ENCODE measurements around the gene LRRC75B.
A peak's percentile ranks its signal among the peaks of the same experiment; 100 is the strongest.
"Not testable (repeated sequence)": the region's sequence is repeated elsewhere in the genome, so short reads cannot be mapped to it uniquely, and the experiment has no call there.

LRRC75B gene, protein sequence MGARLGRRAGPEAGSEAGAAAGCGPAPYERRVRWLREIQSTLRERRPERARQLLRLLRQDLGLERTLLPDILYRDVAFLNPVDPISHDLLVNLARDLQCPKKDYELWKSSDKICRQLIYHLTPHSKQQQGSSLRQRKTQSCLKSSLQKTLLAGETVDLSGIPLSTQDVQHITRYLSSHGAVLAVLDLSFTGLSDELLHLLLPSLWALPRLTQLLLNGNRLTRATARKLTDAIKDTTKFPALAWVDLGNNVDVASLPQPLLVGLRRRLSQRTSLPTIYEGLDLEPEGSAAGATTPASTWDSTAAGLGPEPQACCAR

DNA sequence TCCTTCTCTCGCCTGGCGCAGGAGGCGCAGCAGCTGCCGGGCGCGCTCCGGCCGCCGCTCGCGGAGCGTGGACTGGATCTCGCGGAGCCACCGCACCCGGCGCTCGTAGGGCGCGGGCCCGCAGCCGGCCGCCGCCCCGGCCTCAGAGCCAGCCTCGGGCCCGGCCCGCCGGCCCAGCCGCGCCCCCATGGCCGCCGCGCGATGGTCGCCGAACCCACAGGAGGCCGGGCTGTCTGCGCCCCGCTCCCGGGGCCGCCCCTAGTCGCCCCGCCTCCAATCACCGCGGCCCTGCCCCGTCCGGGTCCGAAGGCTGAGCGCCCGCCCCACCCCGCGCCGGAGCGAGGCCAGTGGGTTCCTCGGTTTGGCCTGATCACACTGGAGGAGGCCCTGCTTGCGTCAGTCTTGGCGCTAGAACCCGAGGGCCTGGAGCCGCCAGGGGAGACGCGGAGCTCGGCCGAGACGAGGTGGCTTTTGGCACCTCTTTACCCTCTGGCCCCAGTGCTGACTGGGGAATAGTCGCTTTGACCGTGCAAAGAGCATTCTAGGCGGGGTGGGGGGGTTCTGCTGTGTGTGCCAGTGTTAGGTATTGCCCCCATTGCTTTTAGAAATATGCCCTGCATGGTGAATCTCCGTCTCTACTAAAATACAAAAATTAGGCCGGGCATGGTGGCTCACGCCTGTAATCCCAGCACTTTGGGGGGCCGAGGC, at the start of gene LRRC75B:
Gene LRRC75B (minus strand): TSS at position 223 of the 708 bp plus-strand sequence. CDS start 34 bp downstream, at position 189.
- Histone ChIP-seq H3K4me1 (ENCODE audit: control insufficient read depth, insufficient read depth, low read length) (no peaks in the 10 kb centered on the region), H3K4me3 (ENCODE audit: low read depth, low read length) (peak within 1 kb of the TSS; percentile 60), H3K9ac (ENCODE audit: low read depth, low read length) (peak within 1 kb of the TSS; percentile 65), H3K9me3 (ENCODE audit: control insufficient read depth, insufficient read depth, low read length) (no peaks in the 10 kb centered on the region), H3K36me3 (ENCODE audit: control insufficient read depth, insufficient read depth, low read length) (peaks cover 2% of the 10 kb centered on the region), H3K27me3 (ENCODE audit: control insufficient read depth, insufficient read depth, low read length) (no peaks in the 10 kb centered on the region)

DNA sequence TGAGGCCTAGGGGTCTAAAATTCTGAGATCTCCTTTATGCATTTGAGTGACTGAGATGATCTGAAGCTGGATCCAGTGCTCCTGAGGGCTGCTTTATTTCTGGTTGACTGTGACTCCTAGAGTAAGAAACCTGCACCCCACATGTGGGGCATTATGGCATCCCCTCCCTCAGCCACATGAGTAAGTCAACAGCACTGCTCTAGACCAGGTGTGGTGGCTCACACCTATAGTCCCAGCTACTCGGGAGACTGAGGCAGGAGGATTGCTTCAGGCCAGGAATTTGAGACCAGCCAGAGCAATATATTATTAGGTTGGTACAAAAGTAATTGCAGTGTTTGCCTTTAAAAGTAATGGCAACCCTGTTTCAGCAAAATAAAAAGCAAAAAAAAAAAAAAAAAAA, 49.4 kb upstream of the LRRC75B start:
- not testable (repeated sequence) for H3K36me3 ChIP-seq (ENCODE audit: control insufficient read depth, insufficient read depth, low read length); H3K9ac ChIP-seq (ENCODE audit: low read depth, low read length); H3K9me3 ChIP-seq (ENCODE audit: control insufficient read depth, insufficient read depth, low read length); H3K27me3 ChIP-seq (ENCODE audit: control insufficient read depth, insufficient read depth, low read length); H3K4me1 ChIP-seq (ENCODE audit: control insufficient read depth, insufficient read depth, low read length); H3K4me3 ChIP-seq (ENCODE audit: low read depth, low read length)

DNA sequence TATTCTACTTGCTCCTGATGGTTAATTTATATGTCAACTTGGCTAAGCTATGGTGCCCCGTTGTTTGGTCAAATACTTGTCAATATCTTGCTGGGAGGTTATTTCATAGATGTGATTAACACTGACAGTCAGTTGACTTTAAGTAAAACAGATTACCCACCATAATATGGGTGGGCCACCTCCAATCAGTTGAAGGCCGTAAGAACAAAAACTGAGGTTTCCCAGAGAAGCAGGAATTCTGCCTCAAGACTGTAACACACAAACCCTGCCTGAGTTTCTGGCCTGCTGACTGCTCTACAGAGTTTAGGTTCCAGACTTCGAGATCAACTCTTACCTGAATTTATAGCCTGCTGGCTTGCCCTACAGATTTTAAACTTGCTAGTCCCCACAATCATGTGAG, 43.6 kb upstream of the LRRC75B start:
- not testable (repeated sequence) for H3K4me3 ChIP-seq (ENCODE audit: low read depth, low read length); H3K4me1 ChIP-seq (ENCODE audit: control insufficient read depth, insufficient read depth, low read length); H3K36me3 ChIP-seq (ENCODE audit: control insufficient read depth, insufficient read depth, low read length); H3K27me3 ChIP-seq (ENCODE audit: control insufficient read depth, insufficient read depth, low read length); H3K9me3 ChIP-seq (ENCODE audit: control insufficient read depth, insufficient read depth, low read length); H3K9ac ChIP-seq (ENCODE audit: low read depth, low read length)

DNA sequence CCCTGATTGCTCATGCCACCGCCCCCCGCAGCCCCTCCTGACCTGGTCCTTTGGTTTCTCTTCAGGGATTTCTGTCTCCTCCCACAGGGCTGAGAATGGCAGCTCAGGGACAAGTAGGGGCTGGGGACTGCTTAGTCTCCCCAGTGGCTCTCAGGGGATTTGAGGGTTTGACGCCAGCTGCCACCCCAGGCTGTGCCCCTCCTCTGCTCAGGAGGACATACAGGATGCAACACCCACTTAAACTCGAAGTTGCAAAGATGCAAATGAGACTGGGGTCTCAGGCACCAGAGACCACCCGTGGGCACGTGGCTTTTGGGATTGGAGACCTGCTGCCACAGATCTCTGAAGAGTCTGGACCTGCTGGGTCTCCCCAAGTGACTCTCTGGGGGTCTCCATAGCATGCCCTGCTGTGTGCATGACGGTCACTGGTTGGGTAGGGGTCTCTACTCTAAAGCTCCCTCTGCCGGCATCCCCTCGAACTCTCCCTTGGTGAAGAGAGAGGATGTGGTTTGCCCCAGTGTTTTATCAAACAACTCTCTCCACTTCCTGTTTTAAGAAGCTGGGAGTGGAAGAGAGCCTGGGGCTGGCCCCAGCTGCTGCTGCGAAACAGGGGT, 42.0 kb upstream of the LRRC75B start:
- H3K9ac ChIP-seq (ENCODE audit: low read depth, low read length); H3K27me3 ChIP-seq (ENCODE audit: control insufficient read depth, insufficient read depth, low read length); H3K4me1 ChIP-seq (ENCODE audit: control insufficient read depth, insufficient read depth, low read length): not testable (repeated sequence)

DNA sequence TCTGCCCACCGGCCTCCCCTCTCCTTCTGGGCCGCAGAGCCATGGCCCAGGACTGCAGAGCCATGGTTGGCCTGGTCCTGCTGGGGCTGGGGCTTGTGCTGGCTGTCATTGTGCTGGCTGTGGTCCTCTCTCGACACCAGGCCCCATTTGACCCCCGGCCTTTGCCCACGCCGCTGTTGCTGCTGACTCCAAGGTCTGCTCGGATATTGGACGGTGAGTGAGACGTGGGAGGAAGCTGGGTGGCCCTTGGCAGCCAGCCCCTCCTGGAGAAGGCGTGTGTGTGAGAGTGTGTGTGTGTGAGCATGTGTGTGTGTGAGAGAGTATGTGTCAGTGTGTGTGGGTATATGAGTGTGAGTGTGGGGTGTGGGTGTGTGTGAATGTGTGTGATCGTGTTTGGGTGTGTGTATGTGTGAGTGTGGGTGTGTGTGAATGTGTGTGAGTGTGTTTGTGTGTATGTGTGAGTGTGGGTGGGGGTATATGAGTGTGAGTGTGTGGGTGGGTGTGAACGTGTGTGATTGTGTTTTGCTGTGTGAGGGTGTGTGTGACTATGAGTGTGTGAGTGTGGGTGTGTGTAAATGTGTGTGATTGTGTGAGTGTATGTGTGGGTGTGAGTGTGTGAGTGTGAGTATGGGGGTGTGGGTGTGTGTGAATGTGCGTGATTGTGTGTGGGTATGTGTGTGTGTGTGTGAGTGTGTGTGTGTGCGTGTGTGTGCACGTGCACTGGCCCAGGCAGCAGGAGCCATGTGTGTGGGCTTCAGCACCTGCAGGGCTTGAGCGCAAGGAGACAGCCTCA, 40.6 kb upstream of the LRRC75B start:
- H3K27me3 ChIP-seq (ENCODE audit: control insufficient read depth, insufficient read depth, low read length); H3K9me3 ChIP-seq (ENCODE audit: control insufficient read depth, insufficient read depth, low read length); H3K36me3 ChIP-seq (ENCODE audit: control insufficient read depth, insufficient read depth, low read length); H3K4me1 ChIP-seq (ENCODE audit: control insufficient read depth, insufficient read depth, low read length); H3K9ac ChIP-seq (ENCODE audit: low read depth, low read length); H3K4me3 ChIP-seq (ENCODE audit: low read depth, low read length): not testable (repeated sequence)

More for the DNA sequence above, 42.0 kb upstream of the LRRC75B start:
- H3K9me3 ChIP-seq (ENCODE audit: control insufficient read depth, insufficient read depth, low read length); H3K4me3 ChIP-seq (ENCODE audit: low read depth, low read length); H3K36me3 ChIP-seq (ENCODE audit: control insufficient read depth, insufficient read depth, low read length): not testable (repeated sequence)

DNA sequence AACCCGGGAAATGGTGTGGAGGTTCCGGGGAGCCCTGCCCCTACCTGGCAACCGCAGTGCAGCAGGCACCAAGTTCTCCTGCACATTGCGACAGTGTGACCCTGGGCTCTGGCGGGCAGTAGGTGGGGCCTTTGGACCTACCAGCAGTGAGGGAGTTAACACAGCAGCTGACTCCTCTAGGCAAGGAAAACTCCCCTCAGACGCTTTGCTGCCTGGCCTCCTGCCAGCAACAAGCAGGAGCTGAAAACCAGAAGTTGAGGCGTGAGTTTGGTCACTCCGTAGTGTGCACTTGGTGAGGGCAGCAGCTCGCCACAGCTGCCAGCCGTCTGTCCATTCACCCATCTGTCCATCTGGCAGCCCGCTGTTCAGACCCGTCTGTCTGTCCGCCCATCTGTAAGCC, 39.8 kb upstream of the LRRC75B start:
- H3K4me1 ChIP-seq (ENCODE audit: control insufficient read depth, insufficient read depth, low read length); H3K9ac ChIP-seq (ENCODE audit: low read depth, low read length): not testable (repeated sequence)

DNA sequence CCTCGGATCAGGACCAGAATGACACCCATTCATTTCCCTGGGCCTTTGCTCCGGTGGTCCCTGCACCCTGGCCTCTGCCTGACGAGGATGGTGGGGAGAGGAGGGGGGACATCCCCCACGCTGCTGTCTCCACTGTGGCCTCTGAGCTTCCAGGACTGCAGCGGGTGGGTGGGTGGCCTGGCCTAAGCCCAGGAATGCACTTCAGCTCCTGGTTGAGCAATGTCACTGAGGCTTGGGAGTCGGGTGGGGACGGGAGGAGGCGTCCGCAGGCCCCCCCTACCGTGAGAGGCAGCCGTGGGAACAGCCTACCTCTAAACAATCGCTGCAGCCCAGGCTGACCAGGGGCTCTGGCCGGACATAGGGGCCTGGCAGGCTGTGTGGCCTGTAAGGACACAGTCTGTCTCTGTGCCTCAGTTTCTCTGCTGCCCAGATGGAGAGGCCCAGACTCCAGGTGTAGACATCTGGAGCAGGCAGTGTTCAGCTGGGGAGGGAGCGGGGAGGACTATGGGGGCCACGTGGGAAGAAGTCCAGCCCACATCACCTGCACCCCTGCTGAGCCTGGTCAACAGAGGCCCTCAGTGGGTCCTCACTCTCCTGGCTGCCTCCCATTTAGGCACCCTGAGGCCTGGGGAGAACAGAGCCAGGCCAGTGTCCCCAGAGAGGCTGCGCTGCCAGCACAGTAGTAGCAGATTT, 38.7 kb upstream of the LRRC75B start:
- not testable (repeated sequence) for H3K9me3 ChIP-seq (ENCODE audit: control insufficient read depth, insufficient read depth, low read length); H3K36me3 ChIP-seq (ENCODE audit: control insufficient read depth, insufficient read depth, low read length); H3K4me1 ChIP-seq (ENCODE audit: control insufficient read depth, insufficient read depth, low read length); H3K27me3 ChIP-seq (ENCODE audit: control insufficient read depth, insufficient read depth, low read length); H3K4me3 ChIP-seq (ENCODE audit: low read depth, low read length); H3K9ac ChIP-seq (ENCODE audit: low read depth, low read length)

More for the DNA sequence above, 39.8 kb upstream of the LRRC75B start:
- H3K36me3 ChIP-seq (ENCODE audit: control insufficient read depth, insufficient read depth, low read length); H3K4me3 ChIP-seq (ENCODE audit: low read depth, low read length); H3K27me3 ChIP-seq (ENCODE audit: control insufficient read depth, insufficient read depth, low read length); H3K9me3 ChIP-seq (ENCODE audit: control insufficient read depth, insufficient read depth, low read length): not testable (repeated sequence)

DNA sequence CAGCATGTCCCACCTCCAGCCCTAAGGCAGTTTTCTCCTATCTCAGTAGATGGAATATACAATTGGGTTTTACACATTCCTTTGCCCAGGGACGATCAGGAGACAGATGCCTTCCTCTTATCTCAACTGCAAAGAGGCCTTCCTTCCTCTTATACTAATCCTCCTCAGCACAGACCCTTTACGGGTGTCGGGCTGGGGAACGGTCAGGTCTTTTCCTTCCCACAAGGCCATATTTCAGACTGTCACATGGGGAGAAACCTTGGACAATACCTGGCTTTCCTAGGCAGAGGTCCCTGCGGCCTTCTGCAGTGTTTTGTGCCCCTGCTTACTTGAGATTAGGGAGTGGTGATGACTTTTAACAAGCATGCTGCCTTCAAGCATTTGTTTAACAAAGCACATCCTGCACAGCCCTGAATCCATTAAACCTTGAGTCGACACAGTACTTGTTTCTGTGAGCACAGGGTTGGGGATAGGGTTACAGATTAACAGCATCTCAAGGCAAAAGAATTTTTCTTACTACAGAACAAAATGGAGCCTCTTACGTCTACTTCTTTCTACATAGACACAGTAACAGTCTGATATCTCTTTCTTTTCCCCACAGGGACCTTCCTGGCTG, 38.0 kb upstream of the LRRC75B start:
- H3K9ac ChIP-seq (ENCODE audit: low read depth, low read length); H3K27me3 ChIP-seq (ENCODE audit: control insufficient read depth, insufficient read depth, low read length); H3K4me3 ChIP-seq (ENCODE audit: low read depth, low read length); H3K9me3 ChIP-seq (ENCODE audit: control insufficient read depth, insufficient read depth, low read length); H3K36me3 ChIP-seq (ENCODE audit: control insufficient read depth, insufficient read depth, low read length); H3K4me1 ChIP-seq (ENCODE audit: control insufficient read depth, insufficient read depth, low read length): not testable (repeated sequence)

DNA sequence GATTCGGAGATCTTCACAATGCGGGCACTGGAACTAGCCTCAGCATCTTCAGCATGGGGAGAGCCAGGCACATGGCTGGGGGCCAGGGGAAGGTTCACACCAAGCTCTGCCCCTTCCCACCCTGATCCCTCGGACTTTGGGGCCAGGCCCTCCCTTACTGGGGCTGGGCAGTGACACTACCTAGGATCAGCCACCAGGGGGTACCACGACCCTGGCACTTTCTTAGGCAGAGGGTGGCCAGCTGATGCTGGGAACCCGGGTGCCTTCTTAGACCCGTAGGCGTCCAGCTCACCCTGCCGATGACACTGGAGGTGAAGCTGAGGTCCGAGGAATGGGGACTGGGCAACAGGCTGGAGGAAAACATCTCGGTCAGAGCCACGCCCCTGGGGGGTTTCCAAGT, 36.2 kb upstream of the LRRC75B start:
- H3K36me3 ChIP-seq (ENCODE audit: control insufficient read depth, insufficient read depth, low read length); H3K4me1 ChIP-seq (ENCODE audit: control insufficient read depth, insufficient read depth, low read length); H3K9ac ChIP-seq (ENCODE audit: low read depth, low read length); H3K27me3 ChIP-seq (ENCODE audit: control insufficient read depth, insufficient read depth, low read length); H3K9me3 ChIP-seq (ENCODE audit: control insufficient read depth, insufficient read depth, low read length); H3K4me3 ChIP-seq (ENCODE audit: low read depth, low read length): not testable (repeated sequence)

DNA sequence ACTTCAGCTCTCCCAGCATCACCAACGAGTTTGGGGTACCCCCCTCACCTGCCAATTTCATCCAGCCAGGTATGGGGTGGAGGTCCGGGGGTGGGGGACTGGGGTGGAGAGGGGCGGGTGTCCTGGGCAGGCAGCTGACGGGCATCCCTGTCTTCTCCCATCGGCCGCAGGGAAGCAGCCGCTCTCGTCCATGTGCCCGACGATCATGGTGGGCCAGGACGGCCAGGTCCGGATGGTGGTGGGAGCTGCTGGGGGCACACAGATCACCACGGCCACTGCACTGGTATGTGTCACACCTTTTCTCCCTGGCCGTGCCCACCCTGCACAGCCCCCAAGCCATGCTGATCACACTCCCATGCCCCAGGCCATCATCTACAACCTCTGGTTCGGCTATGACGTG, 35.0 kb upstream of the LRRC75B start:
- not testable (repeated sequence) for H3K27me3 ChIP-seq (ENCODE audit: control insufficient read depth, insufficient read depth, low read length); H3K9me3 ChIP-seq (ENCODE audit: control insufficient read depth, insufficient read depth, low read length); H3K36me3 ChIP-seq (ENCODE audit: control insufficient read depth, insufficient read depth, low read length); H3K9ac ChIP-seq (ENCODE audit: low read depth, low read length); H3K4me1 ChIP-seq (ENCODE audit: control insufficient read depth, insufficient read depth, low read length); H3K4me3 ChIP-seq (ENCODE audit: low read depth, low read length)

DNA sequence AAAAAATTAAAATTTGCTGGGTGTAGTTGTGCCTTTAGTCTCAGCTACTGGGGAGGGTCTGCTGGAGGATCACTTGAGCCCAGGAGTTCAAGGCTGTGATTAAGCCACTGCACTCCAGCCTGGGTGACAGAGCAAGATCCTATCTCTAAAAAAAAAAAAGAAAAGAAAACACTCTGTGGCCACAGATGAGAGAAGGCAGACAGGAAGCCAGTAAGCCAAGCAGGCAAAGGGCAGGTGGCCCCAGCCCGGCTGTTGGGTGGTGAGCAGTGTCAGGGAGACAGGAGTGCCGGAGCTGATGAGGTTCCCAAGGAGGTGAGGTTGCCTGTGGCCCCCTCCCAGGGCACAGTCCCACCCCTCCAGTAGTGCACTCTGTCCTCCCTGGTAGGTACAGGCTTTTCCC, 29.7 kb upstream of the LRRC75B start:
- not testable (repeated sequence) for H3K9me3 ChIP-seq (ENCODE audit: control insufficient read depth, insufficient read depth, low read length); H3K4me1 ChIP-seq (ENCODE audit: control insufficient read depth, insufficient read depth, low read length); H3K4me3 ChIP-seq (ENCODE audit: low read depth, low read length); H3K27me3 ChIP-seq (ENCODE audit: control insufficient read depth, insufficient read depth, low read length); H3K36me3 ChIP-seq (ENCODE audit: control insufficient read depth, insufficient read depth, low read length); H3K9ac ChIP-seq (ENCODE audit: low read depth, low read length)

Measured in iPS-15b (cell line).